ENCODE results near the gene GSC. TPM values are rescaled to one million over a fixed set of nuclear protein-coding genes. Genes with fewer than 3 reads are reported as not detected.
"Not testable (repeated sequence)": the region's sequence is repeated elsewhere in the genome, so short reads cannot be mapped to it uniquely, and the experiment has no call there.

Gene GSC
- under 1 TPM; 0.39 to 0.71 TPM for total RNA-seq
- long read RNA-seq, partial matches to known transcripts = 0 of 1 reads
- long read RNA-seq, other reads (novel, unspliced or antisense) = 0 of 1 reads

DNA sequence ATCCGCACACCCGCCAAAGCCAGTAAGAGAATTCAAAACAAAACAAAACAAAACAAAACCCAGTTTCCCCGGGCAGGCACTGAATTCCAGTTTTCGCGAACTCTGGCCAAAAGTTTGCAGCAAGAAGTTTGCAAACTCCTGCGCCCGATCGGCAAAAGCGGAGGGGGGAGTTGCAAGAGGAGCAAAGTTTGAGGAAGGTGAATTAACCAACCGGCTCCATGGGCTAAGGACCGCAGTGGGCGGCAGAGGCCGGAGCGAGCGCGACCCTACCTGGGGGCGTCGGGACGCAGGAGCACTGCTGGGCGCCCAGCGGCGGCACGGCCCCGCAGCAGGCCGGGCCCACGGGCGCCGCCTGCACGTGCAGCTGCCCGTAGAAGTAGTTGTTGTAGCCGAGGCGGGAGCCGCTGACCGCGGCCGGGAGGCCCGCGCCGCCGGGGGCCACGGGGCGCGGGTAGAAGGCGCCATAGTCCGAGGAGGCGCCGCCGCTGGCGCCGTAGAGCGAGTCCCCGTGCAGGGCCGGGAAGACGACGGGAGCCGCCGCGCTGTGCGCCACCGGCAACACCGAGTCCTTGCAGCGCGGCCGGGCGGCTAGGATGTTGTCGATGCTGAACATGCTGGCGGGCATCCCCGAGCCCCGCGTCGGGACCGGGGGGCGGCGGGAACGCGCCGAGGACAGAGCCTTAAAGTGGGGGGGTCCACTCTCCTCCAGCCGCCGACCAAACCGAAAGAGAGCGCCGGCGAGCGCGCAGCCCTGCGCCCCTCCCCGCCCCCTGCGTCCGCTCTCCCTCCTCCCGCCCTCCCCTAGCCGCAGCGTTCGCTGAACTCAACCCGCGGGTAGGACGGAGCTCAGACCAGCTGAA, at the start of gene GSC:
TSS of gene GSC (minus strand) at position 723 of the 860 bp plus-strand sequence. CDS start at position 625, 98 bp downstream.
- intact Hi-C loops (cut with DNase I) = no loop called here
- peak; percentile 79 to 86 for ATAC-seq
- peak; percentile 35 for DNase-seq

- ATAC-seq = no peak
Measured at GRCh38 chr14:94819531-94819930, 49.6 kb upstream of the GSC start.

GRCh38 chr14:94816113-94816512, 46.2 kb upstream of the GSC start:
- ATAC-seq = no peak
- intact Hi-C loops (cut with DNase I) = no loop called here
- DNase-seq = no peak

More at GRCh38 chr14:94819531-94819930, 49.6 kb upstream of the GSC start:
- DNase-seq = no peak
- intact Hi-C loops (cut with DNase I) = no loop called here

- ATAC-seq (no peak), DNase-seq (no peak)
- intact Hi-C loops (cut with DNase I) = no loop called here
Measured at GRCh38 chr14:94805680-94806288, 35.9 kb upstream of the GSC start.

DNA sequence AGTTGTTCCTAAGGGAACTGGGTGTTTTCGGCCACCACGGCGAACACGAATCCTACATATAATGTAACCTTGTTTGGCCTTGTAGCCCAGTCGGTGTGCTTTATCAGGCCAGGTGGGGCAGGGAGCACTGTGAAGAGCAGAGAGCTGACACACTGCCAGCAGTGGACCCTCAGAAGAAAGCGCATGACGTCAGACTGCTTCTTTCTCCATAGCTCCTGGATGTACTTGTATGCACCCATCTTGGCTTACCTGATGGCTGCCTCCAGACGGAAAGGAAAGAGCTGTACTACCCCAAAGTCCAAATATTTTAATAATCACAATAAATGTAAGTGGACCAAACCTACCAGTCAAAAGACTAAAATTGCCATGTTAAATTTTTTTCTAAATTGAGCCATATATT, 31.3 kb upstream of the GSC start:
- intact Hi-C loops (cut with DNase I) = no loop called here
- ATAC-seq (no peak), DNase-seq (no peak)

DNA sequence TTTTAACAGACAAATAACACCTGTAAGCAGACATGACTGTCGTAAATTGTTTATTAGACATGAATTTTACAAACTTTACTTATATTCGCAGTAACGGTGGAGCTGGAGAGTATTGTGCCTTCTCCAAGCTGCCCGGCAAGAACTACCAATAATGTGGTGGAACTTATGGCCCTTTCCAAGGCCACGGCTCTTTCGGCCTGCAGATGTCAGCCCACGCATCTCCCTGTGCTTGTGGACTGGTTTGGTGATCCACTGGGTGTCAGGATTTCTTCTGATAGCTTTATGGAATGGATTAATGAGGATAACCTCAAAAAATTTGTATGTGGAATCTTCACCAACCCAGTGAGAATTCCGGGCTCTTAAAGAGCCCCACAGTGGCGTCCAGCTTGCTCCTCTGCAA, 30.9 kb upstream of the GSC start:
- intact Hi-C loops (cut with DNase I); ATAC-seq: not testable (repeated sequence)

GRCh38 chr14:94797887-94798286, 28.0 kb upstream of the GSC start:
- ATAC-seq (no peak), DNase-seq (no peak)
- intact Hi-C loops (cut with DNase I) = no loop called here

More for the DNA sequence above, 30.9 kb upstream of the GSC start:
- not testable (repeated sequence) for DNase-seq

DNA sequence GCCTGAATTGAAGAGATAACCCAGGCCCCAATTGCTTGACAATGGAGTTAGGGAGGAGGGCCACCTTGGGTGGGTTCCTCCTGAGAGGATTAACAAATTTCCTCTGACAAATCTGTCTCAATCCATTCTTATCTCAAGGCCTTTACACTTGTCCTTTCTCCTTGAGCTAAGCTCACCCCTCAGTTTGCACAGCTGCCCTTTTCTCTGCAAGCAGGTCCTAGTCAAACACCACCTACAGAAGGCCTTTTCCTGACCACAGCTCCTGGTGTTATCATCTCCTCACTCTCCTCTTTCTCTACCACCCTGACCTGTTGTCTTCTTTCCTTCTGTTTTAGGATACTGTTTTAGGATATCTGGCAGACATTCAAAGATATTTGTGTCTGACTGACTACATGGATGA, 26.4 kb upstream of the GSC start:
- ATAC-seq = no peak
- intact Hi-C loops (cut with DNase I) = no loop called here

GRCh38 chr14:94795372-94795771, 25.5 kb upstream of the GSC start:
- DNase-seq (no peak), ATAC-seq (no peak)
- intact Hi-C loops (cut with DNase I) = no loop called here

More for the DNA sequence above, 26.4 kb upstream of the GSC start:
- no peak for DNase-seq

- no peak for ATAC-seq
- no peak for DNase-seq
- intact Hi-C loops (cut with DNase I) = no loop called here
Measured at GRCh38 chr14:94793901-94794300, 24.0 kb upstream of the GSC start.

DNA sequence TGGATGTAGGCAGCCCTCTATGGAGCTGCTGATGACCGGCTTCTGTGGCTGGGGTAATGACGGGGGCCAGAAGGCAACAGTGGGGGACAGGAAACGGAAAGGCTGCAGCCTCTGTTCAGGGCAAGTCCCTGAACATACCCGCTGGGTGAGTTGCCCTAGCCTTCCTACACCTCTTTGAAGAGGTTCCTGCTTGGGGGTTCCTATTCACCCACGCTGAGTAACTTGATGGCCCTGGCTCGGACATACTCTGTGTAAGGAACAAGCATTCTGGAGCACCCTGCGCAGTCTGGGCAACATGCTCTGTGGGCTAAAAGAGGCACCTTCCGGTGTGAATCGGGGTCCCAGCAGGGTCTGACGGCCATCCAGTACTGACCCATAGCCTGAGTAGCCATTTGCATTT, 17.7 kb upstream of the GSC start:
- ATAC-seq (no peak), DNase-seq (no peak)
- intact Hi-C loops (cut with DNase I) = no loop called here

- intact Hi-C loops (cut with DNase I) = no loop called here
- peak in 1 of 2 donors; percentile 47 for ATAC-seq
Measured at GRCh38 chr14:94787092-94787491, 17.2 kb upstream of the GSC start.

GRCh38 chr14:94780536-94781399, 10.9 kb upstream of the GSC start:
- no peak for ATAC-seq
- no peak for DNase-seq
- intact Hi-C loops (cut with DNase I) = no loop called here

More at GRCh38 chr14:94787092-94787491, 17.2 kb upstream of the GSC start:
- no peak for DNase-seq

GRCh38 chr14:94779713-94780112, 9.8 kb upstream of the GSC start:
- no peak for ATAC-seq
- no peak for DNase-seq
- intact Hi-C loops (cut with DNase I) = no loop called here

GRCh38 chr14:94775871-94776210, 5.9 kb upstream of the GSC start:
- intact Hi-C loops (cut with DNase I) = no loop called here

DNA sequence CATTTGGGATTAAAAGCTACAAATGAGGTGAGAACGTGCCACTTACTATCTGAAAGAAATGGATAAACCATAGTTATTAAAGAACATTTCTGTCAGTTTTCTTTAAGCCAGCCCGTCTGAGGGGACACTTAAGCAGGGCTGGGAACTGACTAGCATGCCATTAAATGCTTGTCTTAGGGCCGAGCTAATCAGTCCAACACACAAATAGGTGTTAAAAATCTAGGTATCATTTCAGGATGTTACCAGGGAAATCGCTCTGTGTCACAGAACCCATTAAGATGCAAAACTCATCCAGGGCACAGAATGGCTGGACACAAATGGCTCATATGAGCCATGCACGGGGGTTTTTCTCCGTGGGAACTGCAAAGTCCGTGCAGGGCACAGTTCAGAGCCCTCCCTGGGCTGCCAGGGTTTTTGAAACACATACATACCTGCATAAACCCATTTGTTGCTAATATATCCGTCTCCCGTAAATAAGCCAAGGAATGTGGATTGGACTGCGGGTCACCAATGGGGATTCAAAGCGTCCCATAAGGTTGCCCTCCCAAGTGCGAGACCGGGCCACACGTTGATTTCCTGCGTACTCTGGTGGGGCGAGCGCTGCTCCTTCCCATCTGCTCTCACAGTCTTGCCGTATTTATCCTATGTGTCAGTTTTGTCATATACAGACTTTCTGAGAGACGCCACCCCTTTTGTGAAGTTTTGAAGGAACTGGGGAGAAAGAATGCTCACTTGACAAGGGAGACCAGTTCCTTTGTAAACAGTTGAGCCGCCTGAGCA, 5.4 kb upstream of the GSC start:
- intact Hi-C loops (cut with DNase I) = no loop called here
- DNase-seq (no peak), ATAC-seq (no peak)

More at GRCh38 chr14:94775871-94776210, 5.9 kb upstream of the GSC start:
- ATAC-seq (no peak), DNase-seq (no peak)

- DNase-seq (no peak), ATAC-seq (no peak)
- intact Hi-C loops (cut with DNase I) = no loop called here
Measured at GRCh38 chr14:94774344-94775090, 4.6 kb upstream of the GSC start.

DNA sequence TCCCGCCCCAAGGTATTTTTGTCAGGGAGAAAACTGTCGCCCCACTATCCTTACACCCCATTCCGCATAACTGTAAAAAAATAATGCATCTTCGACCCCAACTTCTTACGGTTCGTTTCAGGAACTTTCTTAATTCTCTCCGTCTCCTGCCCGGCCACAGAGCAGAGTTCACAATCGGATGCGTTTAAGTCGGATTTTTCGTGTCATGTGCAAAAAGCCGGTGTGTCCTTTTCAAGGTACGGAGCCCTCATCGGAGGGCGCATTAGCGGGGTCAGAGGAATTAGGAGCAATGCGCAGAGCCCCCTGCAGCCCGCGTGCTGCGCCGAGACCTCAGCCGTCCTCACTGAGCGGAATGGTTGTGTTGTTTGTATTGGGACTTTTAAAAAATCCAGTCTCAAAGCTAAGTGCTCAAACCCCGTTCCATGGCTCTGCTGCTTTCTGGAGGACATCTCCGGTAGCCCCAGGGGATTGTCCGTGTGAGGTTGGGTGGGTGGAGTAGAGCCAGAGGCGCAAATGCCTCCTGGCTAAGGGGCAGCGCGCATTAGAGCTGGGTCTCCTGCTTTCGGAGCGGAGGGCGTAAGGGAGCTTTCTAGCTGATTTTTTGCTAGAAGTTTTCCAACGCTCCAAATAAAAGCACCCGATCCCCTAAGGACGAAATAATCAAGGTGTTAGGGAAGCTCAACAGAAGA, 3.9 kb upstream of the GSC start:
- ATAC-seq = no peak
- intact Hi-C loops (cut with DNase I) = no loop called here
- no peak for DNase-seq

Data from left cardiac atrium (tissue), 4 donors.